Prostate gland (tissue), 2 donors: ENCODE data around the gene DLL4. TPM values are rescaled to one million over a fixed set of nuclear protein-coding genes. Genes with fewer than 3 reads are reported as not detected.

Source experiments
- DNase-seq: peaks from one replicate; pipeline ENCODE4 v3.0.0-alpha.2; 2019; ENCODE audit warnings: low spot score
- H3K27ac ChIP-seq, 2 donors: fragments of 200-600 bp; sonication (generic); 2 replicates each; pipeline ENCODE4 v1.5.1; 2017 to 2019
- H3K27me3 ChIP-seq: fragments of 200-600 bp; sonication (generic); replicated peaks from 2 replicates; pipeline ENCODE4 v1.5.1; 2019; ENCODE audit not compliant: insufficient read depth
- H3K36me3 ChIP-seq, 2 donors: fragments of 200-600 bp; sonication (generic); 1 replicate in 1 of 2; 2 replicates in 1 of 2; pipeline versions ENCODE4 v1.5.1 to v1.8.1; 2017 to 2019
- H3K4me1 ChIP-seq: fragments of 200-600 bp; sonication (generic); replicated peaks from 2 replicates; pipeline ENCODE4 v1.5.1; 2019
- H3K4me3 ChIP-seq, 2 donors: fragments of 200-600 bp; sonication (generic); 2 replicates each; pipeline ENCODE4 v1.5.1; 2017 to 2019
- H3K9me3 ChIP-seq: fragments of 200-600 bp; sonication (generic); 2 replicates; pipeline ENCODE4 v1.5.1; 2017
- CTCF ChIP-seq, 4 experiments: fragments of 200-600 bp in 2 of 4; fragments of 450-650 bp in 2 of 4; sonication (generic) in 2 of 4; IDR thresholded peaks; 1 replicate in 3 of 4; 2 replicates in 1 of 4; pipeline ENCODE4 v1.5.1; 2016 to 2019; ENCODE audit warnings: antibody characterized with exemption in 4 of 4, mild to moderate bottlenecking in 2 of 4, moderate library complexity in 2 of 4
- POLR2A ChIP-seq: fragments of 450-650 bp; IDR thresholded peaks from one replicate; pipeline ENCODE4 v1.6.1; 2016; ENCODE audit warnings: antibody characterized with exemption, mild to moderate bottlenecking
- POLR2AphosphoS5 ChIP-seq: sonication (generic); formaldehyde crosslinking; IDR thresholded peaks from one replicate; pipeline ENCODE4 v1.6.1; 2017; ENCODE audit warnings: antibody characterized with exemption
- WGBS: methylation state at CpG from one replicate; pipeline ENCODE4 v1.1.5; 2018; 5-methylcytosine and 5-hydroxymethylcytosine counted together
- intact Hi-C: fragments of 100-400 bp; cut with DNase I; formaldehyde crosslinking; loops from one replicate; pipeline ENCODE4 v1.14.2; 2022
- total RNA-seq, 2 donors: library from RNA; depleted of rRNA; stranded (reverse); fragments of >200 nt; gene quantifications; one replicate each; pipeline ENCODE4 v1.1.0, GENCODE V29; 2016

DLL4 gene
- total RNA-seq, 2 donors from 2014 or later, result 6.2 to 6.5 TPM

GRCh38 chr15:40911141-40911540 lies 18.0 kb upstream of the DLL4 start:
- H3K27ac ChIP-seq, result no peak overlapping the region
- 62% methylated on average over 7 of the region's 7 CpGs for WGBS
- intact Hi-C loops, result no loop called here
- no peak overlapping the region for H3K4me3 ChIP-seq
- no peak for DNase-seq
- peaks cover 13% of the 10 kb centered on the region for H3K4me1 ChIP-seq
- H3K27me3 ChIP-seq, result no peaks in the 10 kb centered on the region
- TF ChIP-seq POLR2A, result no peak
- TF ChIP-seq CTCF (IDR thresholded peaks at IDR 0.05), result no peak
- no peak for TF ChIP-seq POLR2AphosphoS5
- no peaks in the 10 kb centered on the region for H3K36me3 ChIP-seq
- no peaks in the 10 kb centered on the region for H3K9me3 ChIP-seq

- H3K4me3 ChIP-seq, result no peak overlapping the region
- TF ChIP-seq POLR2AphosphoS5, result no peak
- TF ChIP-seq POLR2A, result no peak
- no peak for TF ChIP-seq CTCF (IDR thresholded peaks at IDR 0.05)
- 61% methylated on average over 2 of the region's 2 CpGs for WGBS
- no peak overlapping the region for H3K27ac ChIP-seq
- H3K4me1 ChIP-seq, result peaks cover 8% of the 10 kb centered on the region
- no peaks in the 10 kb centered on the region for H3K36me3 ChIP-seq
- no peaks in the 10 kb centered on the region for H3K9me3 ChIP-seq
- DNase-seq, result no peak
- H3K27me3 ChIP-seq, result no peaks in the 10 kb centered on the region
- intact Hi-C loops, result no loop called here
Observed at GRCh38 chr15:40911693-40912092, 17.4 kb upstream of the DLL4 start.

GRCh38 chr15:40912478-40912877 lies 16.7 kb upstream of the DLL4 start:
- Histone ChIP-seq H3K4me3 (no peak overlapping the region), H3K4me1 (peaks cover 4% of the 10 kb centered on the region), H3K27me3 (no peaks in the 10 kb centered on the region), H3K27ac (no peak overlapping the region), H3K36me3 (no peaks in the 10 kb centered on the region), H3K9me3 (no peaks in the 10 kb centered on the region)
- DNase-seq, result no peak
- intact Hi-C loops, result no loop called here
- WGBS, result 87% methylated on average over 5 of the region's 6 CpGs
- no peak for TF ChIP-seq POLR2A
- no peak for TF ChIP-seq POLR2AphosphoS5
- TF ChIP-seq CTCF (IDR thresholded peaks at IDR 0.05), result no peak

- no peak for DNase-seq
- Histone ChIP-seq H3K9me3 (no peaks in the 10 kb centered on the region), H3K27ac (no peak overlapping the region), H3K4me1 (no peaks in the 10 kb centered on the region), H3K27me3 (no peaks in the 10 kb centered on the region), H3K4me3 (no peak overlapping the region), H3K36me3 (no peaks in the 10 kb centered on the region)
- no peak for TF ChIP-seq POLR2A
- no peak for TF ChIP-seq POLR2AphosphoS5
- no peak for TF ChIP-seq CTCF (IDR thresholded peaks at IDR 0.05)
- intact Hi-C loops, result no loop called here
- WGBS, result 97% methylated on average over 12 of the region's 12 CpGs
Observed at GRCh38 chr15:40914013-40914412, 15.1 kb upstream of the DLL4 start.

GRCh38 chr15:40914486-40914885 lies 14.7 kb upstream of the DLL4 start:
- Histone ChIP-seq H3K27ac (no peak overlapping the region), H3K4me1 (no peaks in the 10 kb centered on the region), H3K4me3 (no peak overlapping the region), H3K36me3 (no peaks in the 10 kb centered on the region), H3K27me3 (no peaks in the 10 kb centered on the region), H3K9me3 (no peaks in the 10 kb centered on the region)
- intact Hi-C loops, result no loop called here
- no peak for DNase-seq
- 78% methylated on average over 8 of the region's 8 CpGs for WGBS
- TF ChIP-seq CTCF (IDR thresholded peaks at IDR 0.05) (no peak), POLR2AphosphoS5 (no peak), POLR2A (no peak)
